Jurkat, Clone E6-1 (cell line): ENCODE measurements around the gene OXT. TPM values are rescaled to one million over a fixed set of nuclear protein-coding genes. Genes with fewer than 3 reads are reported as not detected.
"Not testable (repeated sequence)": the region's sequence is repeated elsewhere in the genome, so short reads cannot be mapped to it uniquely, and the experiment has no call there.

ENCODE experiments used
- DNase-seq: peaks from one replicate; pipeline ENCODE4 v3.0.0-alpha.2; 2011; ENCODE audit warnings: low read depth, low spot score
- H3K4me3 ChIP-seq: 2 replicates; pipeline ENCODE4 v1.5.1; 2011; ENCODE audit warnings: mild to moderate bottlenecking, low read length, control low read depth, moderate library complexity
- polyA plus RNA-seq: library from polyadenylated mRNA; unstranded; fragments of >200 nt; gene quantifications from one replicate; pipeline ENCODE4 v1.2.1, GENCODE V29; 2012; ENCODE audit warnings: missing spikeins; ENCODE audit not compliant: insufficient read length, insufficient read depth

OXT gene
- polyA plus RNA-seq: not detected

- no peak for DNase-seq
- H3K4me3 ChIP-seq: no peak within 1 kb of the TSS
Observed at GRCh38 chr20:3071610-3072529, at the start of gene OXT. OXT (plus strand) TSS chr20:3071620; CDS start chr20:3071656, 36 bp downstream.

- no peak overlapping the region for H3K4me3 ChIP-seq
- DNase-seq: no peak
Observed at GRCh38 chr20:3021777-3022176, 49.6 kb upstream of the OXT start.

DNA sequence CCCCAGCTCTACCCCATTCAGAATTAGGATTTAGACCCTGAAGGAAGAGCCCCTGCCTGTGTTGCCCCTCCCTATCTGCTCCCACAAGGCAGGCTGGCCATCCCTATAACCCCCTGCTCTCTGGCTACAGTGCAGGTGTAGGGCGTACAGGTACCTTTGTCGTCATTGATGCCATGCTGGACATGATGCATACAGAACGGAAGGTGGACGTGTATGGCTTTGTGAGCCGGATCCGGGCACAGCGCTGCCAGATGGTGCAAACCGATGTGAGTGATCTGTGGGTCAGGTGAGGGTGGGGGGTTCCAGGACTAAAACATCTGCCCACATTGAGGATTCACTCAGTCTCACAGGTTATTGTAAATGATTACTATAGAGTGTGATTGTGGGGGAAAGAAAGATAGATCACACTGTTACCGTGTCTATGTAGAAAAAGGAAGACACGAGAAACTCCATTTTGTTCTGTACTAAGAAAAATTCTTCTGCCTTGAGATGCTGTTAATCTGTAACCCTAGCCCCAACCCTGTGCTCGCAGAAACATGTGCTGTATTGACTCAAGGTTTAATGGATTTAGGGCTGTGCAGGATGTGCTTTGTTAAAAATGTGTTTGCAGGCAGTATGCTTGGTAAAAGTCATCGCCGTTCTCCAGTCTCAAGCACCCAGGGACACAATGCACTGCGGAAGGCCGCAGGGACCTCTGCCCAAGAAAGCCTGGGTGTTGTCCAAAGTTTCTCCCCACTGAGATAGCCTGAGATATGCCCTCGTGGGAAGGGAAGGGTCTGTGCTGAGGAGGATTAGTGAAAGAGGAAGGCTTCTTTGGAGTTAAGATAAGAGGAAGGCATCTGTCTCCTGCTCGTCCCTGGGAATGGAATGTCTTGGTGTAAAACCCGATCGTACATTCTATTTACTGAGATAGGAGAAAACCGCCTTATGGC is 48.6 kb upstream of the OXT start:
- not testable (repeated sequence) for H3K4me3 ChIP-seq, DNase-seq

GRCh38 chr20:3027987-3028386 is 43.4 kb upstream of the OXT start:
- DNase-seq: no peak
- no peak overlapping the region for H3K4me3 ChIP-seq

- no peak for DNase-seq
- H3K4me3 ChIP-seq: no peak overlapping the region
Observed at GRCh38 chr20:3031524-3032147, 39.8 kb upstream of the OXT start.

GRCh38 chr20:3032624-3033023 is 38.8 kb upstream of the OXT start:
- H3K4me3 ChIP-seq: no peak overlapping the region
- no peak for DNase-seq

DNA sequence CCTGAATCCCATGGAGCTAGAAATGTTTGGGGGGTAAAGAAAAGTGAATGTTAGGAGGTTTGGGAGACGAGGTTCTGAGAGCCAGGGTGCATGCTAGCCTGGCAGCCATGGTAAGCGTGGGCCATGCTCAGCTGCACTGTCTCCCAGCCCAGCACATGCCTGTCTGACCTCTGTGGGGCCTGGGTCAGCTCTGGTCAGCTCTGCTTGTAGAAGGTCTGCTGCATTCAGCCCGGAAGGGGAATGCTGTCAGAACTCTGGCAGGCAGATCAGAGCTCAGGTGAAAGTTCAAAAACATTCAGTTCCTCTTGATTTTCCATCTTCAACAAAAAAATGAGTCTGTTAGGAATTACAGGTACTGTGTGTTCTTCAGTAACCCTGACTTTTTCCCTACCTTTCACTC is 33.8 kb upstream of the OXT start:
- DNase-seq: no peak
- H3K4me3 ChIP-seq: no peak overlapping the region

DNA sequence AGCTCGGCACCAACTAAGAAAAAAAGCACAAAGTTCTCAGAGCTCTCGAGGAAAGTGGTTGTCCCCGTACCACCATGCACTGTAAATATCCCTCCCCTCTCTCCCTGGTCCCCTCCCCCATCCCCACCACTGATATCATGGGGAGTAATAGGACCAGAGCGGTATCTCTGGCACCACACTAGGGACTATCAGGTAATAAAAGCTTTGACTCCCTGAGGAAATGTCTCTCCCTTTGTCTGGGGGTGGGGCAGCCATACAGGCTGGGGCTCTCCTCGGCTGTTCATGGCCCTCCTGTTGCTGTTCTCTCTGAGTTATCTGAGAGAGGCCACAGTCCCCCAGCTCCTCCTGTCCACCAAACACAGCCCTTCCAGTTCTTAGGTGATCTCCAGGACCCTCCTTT is 33.0 kb upstream of the OXT start:
- no peak overlapping the region for H3K4me3 ChIP-seq
- DNase-seq: no peak

- no peak overlapping the region for H3K4me3 ChIP-seq
- DNase-seq: no peak
Observed at GRCh38 chr20:3039426-3039825, 32.0 kb upstream of the OXT start.

DNA sequence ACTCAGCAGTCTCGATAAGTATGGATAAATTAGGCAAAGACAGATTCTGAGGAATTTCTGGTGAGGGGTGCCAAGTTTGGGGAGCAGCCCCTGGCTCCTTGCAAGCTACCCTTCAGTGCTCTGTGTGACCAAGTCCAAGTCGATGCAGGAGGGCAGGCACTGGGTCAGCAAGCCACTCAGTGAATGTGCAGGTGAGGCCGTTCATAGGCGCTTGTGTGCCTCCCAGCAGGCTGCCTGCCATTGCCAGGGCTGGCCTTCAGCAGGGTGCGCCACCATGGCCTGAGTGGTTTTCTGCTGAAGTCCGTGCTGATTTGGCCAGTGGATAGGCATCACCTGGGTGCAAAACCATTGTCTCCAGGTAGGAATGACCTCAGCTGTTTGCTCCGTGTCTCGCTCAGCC is 31.3 kb upstream of the OXT start:
- no peak for DNase-seq
- H3K4me3 ChIP-seq: no peak overlapping the region

- H3K4me3 ChIP-seq: no peak overlapping the region
- no peak for DNase-seq
Observed at GRCh38 chr20:3041854-3042409, 29.5 kb upstream of the OXT start.

- H3K4me3 ChIP-seq: no peak overlapping the region
- no peak for DNase-seq
Observed at GRCh38 chr20:3042625-3043024, 28.8 kb upstream of the OXT start.

- H3K4me3 ChIP-seq: no peak within 1 kb of the TSS
- no peak for DNase-seq
Observed at GRCh38 chr20:3043322-3043721, 28.1 kb upstream of the OXT start, which contains the start of gene GNRH2. GNRH2 (plus strand) TSS chr20:3043622; CDS start chr20:3044415, 793 bp downstream.

GRCh38 chr20:3044336-3044965 is 27.0 kb upstream of the OXT start:
- no peak overlapping the region for H3K4me3 ChIP-seq
- DNase-seq: no peak

- H3K4me3 ChIP-seq: peak overlapping the region; percentile 83
- no peak for DNase-seq
Observed at GRCh38 chr20:3045042-3045815, 26.2 kb upstream of the OXT start.

DNA sequence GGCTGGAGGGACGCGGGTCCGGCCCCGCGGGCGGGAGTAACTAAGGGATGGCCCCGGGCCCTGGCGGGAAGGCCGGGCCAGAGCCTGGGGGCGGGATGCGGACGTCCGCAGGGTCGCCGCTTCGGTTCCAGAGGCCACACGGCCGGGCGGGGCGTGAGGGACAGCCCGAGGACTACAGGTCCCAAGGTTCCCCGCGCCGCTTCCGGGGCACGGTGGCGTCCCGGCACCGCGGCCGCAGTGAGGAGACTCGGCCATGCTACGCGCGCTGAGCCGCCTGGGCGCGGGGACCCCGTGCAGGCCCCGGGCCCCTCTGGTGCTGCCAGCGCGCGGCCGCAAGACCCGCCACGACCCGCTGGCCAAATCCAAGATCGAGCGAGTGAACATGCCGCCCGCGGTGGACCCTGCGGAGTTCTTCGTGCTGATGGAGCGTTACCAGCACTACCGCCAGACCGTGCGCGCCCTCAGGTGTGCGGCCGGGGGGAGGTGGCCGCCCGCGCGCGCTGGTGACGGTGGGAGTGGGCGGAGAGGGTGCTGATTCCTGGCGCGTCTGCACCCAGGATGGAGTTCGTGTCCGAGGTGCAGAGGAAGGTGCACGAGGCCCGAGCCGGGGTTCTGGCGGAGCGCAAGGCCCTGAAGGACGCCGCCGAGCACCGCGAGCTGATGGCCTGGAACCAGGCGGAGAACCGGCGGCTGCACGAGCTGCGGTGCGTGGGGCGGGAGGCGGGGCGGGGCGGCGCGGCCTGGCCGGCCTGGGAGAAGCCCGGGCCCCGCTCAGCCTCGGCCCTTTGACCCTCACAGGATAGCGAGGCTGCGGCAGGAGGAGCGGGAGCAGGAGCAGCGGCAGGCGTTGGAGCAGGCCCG is 25.4 kb upstream of the OXT start, which contains the start of gene MRPS26:
MRPS26 (plus strand) TSS at position 237 of the 861 bp plus-strand sequence; CDS start at position 254, 17 bp downstream.
- peak within 1 kb of the TSS; percentile 83 for H3K4me3 ChIP-seq
- peak; percentile 50 for DNase-seq
